A549 (cell line): Measurements from ENCODE around the gene UBE2O. TPM values are rescaled to one million over a fixed set of nuclear protein-coding genes. Genes with fewer than 3 reads are reported as not detected.

Experiments used
- ATAC-seq, 2 experiments: fragments of 200-7000 bp in 1 of 2; fragments of >200 bp in 1 of 2; cut with Nextera tagmentation in 1 of 2; cut with Tn5 transposase in 1 of 2; 3 replicates each; pipeline versions ENCODE4 v1.8.0 to v1.9.1; 2018 to 2020; ENCODE audit warnings: mild to moderate bottlenecking in 1 of 2, moderate library complexity in 1 of 2
- CTCF ChIA-PET: fragments of 300-600 bp; sonication (Branson Sonifier 250); formaldehyde crosslinking; extraction: SDS; loops from one replicate; lab custom pipeline; 2021; ENCODE audit warnings: antibody characterized with exemption, inconsistent platforms; lab: Yijun Ruan, JAX
- POLR2A ChIA-PET: fragments of 350-600 bp; formaldehyde crosslinking; extraction: SDS; loops from one replicate; lab custom pipeline; 2021; ENCODE audit warnings: antibody characterized with exemption, inconsistent platforms; lab: Yijun Ruan, JAX
- DNase-seq, 2 experiments: peaks; one replicate each; pipeline versions ENCODE4 v3.0.0 to v3.0.0-alpha.2; 2011 to 2016; ENCODE audit warnings: low read depth in 1 of 2, low spot score in 1 of 2
- FAIRE-seq: peaks from 2 replicates; lab custom pipeline; 2011; peaks lifted over from hg19 to GRCh38; lab: Jason Lieb, UNC
- H3K27ac ChIP-seq, 2 experiments: fragments of >200 bp; sonication (Bioruptor Twin); formaldehyde crosslinking; 3 replicates each; pipeline ENCODE4 v1.5.1; 2016 to 2017
- H3K4me1 ChIP-seq: fragments of >200 bp; sonication (Bioruptor Twin); formaldehyde crosslinking; 3 replicates; pipeline ENCODE4 v1.6.1; 2016
- H3K4me2 ChIP-seq: fragments of >200 bp; sonication (Bioruptor Twin); formaldehyde crosslinking; 3 replicates; pipeline ENCODE4 v1.6.1; 2016
- H3K4me3 ChIP-seq: fragments of >200 bp; sonication (Bioruptor Twin); formaldehyde crosslinking; 3 replicates; pipeline ENCODE4 v1.5.1; 2016
- H3K9me3 ChIP-seq: fragments of >200 bp; sonication (Bioruptor Twin); formaldehyde crosslinking; 3 replicates; pipeline ENCODE4 v1.6.1; 2016
- CBX2 ChIP-seq: fragments of 200-600 bp; sonication (generic); IDR thresholded peaks from 2 replicates; pipeline ENCODE4 v1.6.1; 2016; ENCODE audit warnings: low read depth, mild to moderate bottlenecking, borderline replicate concordance
- CBX8 ChIP-seq: fragments of 200-600 bp; sonication (generic); IDR thresholded peaks from 2 replicates; pipeline ENCODE4 v1.6.1; 2016
- CHD4 ChIP-seq: fragments of 200-600 bp; sonication (generic); IDR thresholded peaks from 2 replicates; pipeline ENCODE4 v1.6.1; 2016; ENCODE audit warnings: antibody characterized with exemption, mild to moderate bottlenecking, borderline replicate concordance
- EHF ChIP-seq: fragments of 250-450 bp; sonication (Bioruptor Pico); IDR thresholded peaks from 2 replicates; pipeline ENCODE4 v1.5.0; 2020; ENCODE audit warnings: mild to moderate bottlenecking
- EHMT2 ChIP-seq: fragments of 200-600 bp; sonication (generic); IDR thresholded peaks from 2 replicates; pipeline ENCODE4 v1.6.1; 2016; ENCODE audit warnings: antibody characterized with exemption, low read depth, mild to moderate bottlenecking, moderate library complexity
- FOSB ChIP-seq: fragments of 250-450 bp; sonication (Bioruptor Pico); IDR thresholded peaks from 2 replicates; pipeline ENCODE4 v1.5.0; 2020; ENCODE audit warnings: mild to moderate bottlenecking, moderate library complexity
- FOSL2 ChIP-seq, 2 experiments: fragments of 450-650 bp in 1 of 2; fragments of >200 bp in 1 of 2; sonication (Bioruptor Twin) in 1 of 2; formaldehyde crosslinking; IDR thresholded peaks; 2 replicates each; pipeline versions ENCODE4 v1.5.0 to v1.6.1; 2016 to 2020; ENCODE audit warnings: mild to moderate bottlenecking in 1 of 2, moderate library complexity in 1 of 2
- HEYL ChIP-seq: fragments of 250-450 bp; sonication (Bioruptor Pico); IDR thresholded peaks from 2 replicates; pipeline ENCODE4 v1.8.0; 2021; ENCODE audit warnings: mild to moderate bottlenecking, moderate library complexity
- JUN ChIP-seq, 2 experiments: fragments of >200 bp; sonication (Bioruptor Twin); formaldehyde crosslinking; IDR thresholded peaks; 2 replicates in 1 of 2; 3 replicates in 1 of 2; pipeline ENCODE4 v1.6.1; 2016 to 2017
- KDM1A ChIP-seq: fragments of 200-600 bp; sonication (generic); IDR thresholded peaks from 2 replicates; pipeline ENCODE4 v1.6.1; 2016; ENCODE audit warnings: low read depth, mild to moderate bottlenecking
- KDM5A ChIP-seq: fragments of 200-600 bp; sonication (generic); IDR thresholded peaks from 2 replicates; pipeline ENCODE4 v1.6.1; 2016; ENCODE audit warnings: antibody characterized with exemption, mild to moderate bottlenecking
- MAFK ChIP-seq: fragments of 450-650 bp; IDR thresholded peaks from 2 replicates; pipeline ENCODE4 v1.6.1; 2014; ENCODE audit not compliant: partially characterized antibody
- MAZ ChIP-seq: fragments of 150-350 bp; IDR thresholded peaks from 2 replicates; pipeline ENCODE4 v1.6.1; 2014; ENCODE audit warnings: antibody characterized with exemption, low read depth, low read length, borderline replicate concordance
- NPAS2 ChIP-seq: fragments of 250-450 bp; sonication (Bioruptor Pico); IDR thresholded peaks from 2 replicates; pipeline ENCODE4 v1.8.0; 2022; ENCODE audit warnings: mild to moderate bottlenecking, moderate library complexity, borderline replicate concordance
- PHF8 ChIP-seq: fragments of 200-600 bp; sonication (generic); IDR thresholded peaks from 2 replicates; pipeline ENCODE4 v1.6.1; 2016; ENCODE audit warnings: low read depth, mild to moderate bottlenecking, antibody characterized with exemption, moderate library complexity, borderline replicate concordance
- RAD21 ChIP-seq, 2 experiments: fragments of >200 bp in 1 of 2; sonication (Bioruptor Twin) in 1 of 2; formaldehyde crosslinking in 1 of 2; IDR thresholded peaks in 1 of 2; conservative IDR thresholded peaks in 1 of 2; 2 replicates in 1 of 2; 3 replicates in 1 of 2; pipeline ENCODE4 v1.6.1; 2012 to 2018; ENCODE audit warnings: inconsistent platforms in 1 of 2
- RARB ChIP-seq: fragments of 250-450 bp; sonication (Bioruptor Pico); IDR thresholded peaks from 2 replicates; pipeline ENCODE4 v1.8.0; 2021; ENCODE audit warnings: mild to moderate bottlenecking, moderate library complexity
- RFX5 ChIP-seq: fragments of 450-650 bp; IDR thresholded peaks from 2 replicates; pipeline ENCODE4 v1.7.1; 2014; ENCODE audit warnings: antibody characterized with exemption, mild to moderate bottlenecking, moderate library complexity
- RNF2 ChIP-seq: fragments of 200-600 bp; sonication (generic); IDR thresholded peaks from 2 replicates; pipeline ENCODE4 v1.6.1; 2016; ENCODE audit warnings: low read depth, mild to moderate bottlenecking, antibody characterized with exemption, moderate library complexity, borderline replicate concordance
- SREBF2 ChIP-seq: fragments of 450-650 bp; IDR thresholded peaks from 2 replicates; pipeline ENCODE4 v1.6.1; 2014; ENCODE audit warnings: mild to moderate bottlenecking, moderate library complexity
- TP53 ChIP-seq: fragments of 250-450 bp; sonication (Bioruptor Pico); IDR thresholded peaks from 2 replicates; pipeline ENCODE4 v1.5.0; 2021; ENCODE audit warnings: mild to moderate bottlenecking, moderate library complexity
- ZC3H11A ChIP-seq: fragments of 450-650 bp; IDR thresholded peaks from 2 replicates; pipeline ENCODE4 v1.6.1; 2014; ENCODE audit warnings: antibody characterized with exemption, mild to moderate bottlenecking
- ZSCAN20 ChIP-seq: fragments of 250-450 bp; sonication (Bioruptor Pico); IDR thresholded peaks from 2 replicates; pipeline ENCODE4 v1.8.0; 2022; ENCODE audit warnings: mild to moderate bottlenecking, moderate library complexity
- whole genome bisulfite sequencing: methylation state at CpG from one replicate; pipeline ENCODE4 v1.1.6; 2017; ENCODE audit errors: missing lambda C conversion rate; 5-methylcytosine and 5-hydroxymethylcytosine counted together
- polyA plus RNA-seq, 4 experiments: library from polyadenylated mRNA; depleted of rRNA in 3 of 4; stranded (reverse); fragments of >200 nt; fragmentation: RNase III in 1 of 4; extraction: RNeasy Plus Mini Kit Qiagen cat#74134 plus additional on column Dnase treatment in 1 of 4; gene quantifications; 2 replicates in 3 of 4; 3 replicates in 1 of 4; pipeline ENCODE4 v1.2.3, GENCODE V29; 2011 to 2017
- TF ChIP-seq, protein P1 (sequence below): fragments of 250-450 bp; sonication (Bioruptor Pico); IDR thresholded peaks from 2 replicates; pipeline ENCODE4 v1.5.0; 2020; ENCODE audit warnings: low read depth, mild to moderate bottlenecking, moderate library complexity
- TF ChIP-seq, protein P2 (sequence below): IDR thresholded peaks from 2 replicates; pipeline ENCODE4 v1.6.1; 2012
- TF ChIP-seq, protein P3 (sequence below): IDR thresholded peaks from 2 replicates; pipeline ENCODE4 v1.6.1; 2012; ENCODE audit warnings: low read depth, borderline replicate concordance
- TF ChIP-seq, protein P4 (sequence below): IDR thresholded peaks from 2 replicates; pipeline ENCODE4 v1.6.1; 2012

UBE2O gene
- polyA plus RNA-seq, 2 of the 4 experiments (the other 2 are of a cell fraction): 22.0 to 25.7 TPM

DNA sequence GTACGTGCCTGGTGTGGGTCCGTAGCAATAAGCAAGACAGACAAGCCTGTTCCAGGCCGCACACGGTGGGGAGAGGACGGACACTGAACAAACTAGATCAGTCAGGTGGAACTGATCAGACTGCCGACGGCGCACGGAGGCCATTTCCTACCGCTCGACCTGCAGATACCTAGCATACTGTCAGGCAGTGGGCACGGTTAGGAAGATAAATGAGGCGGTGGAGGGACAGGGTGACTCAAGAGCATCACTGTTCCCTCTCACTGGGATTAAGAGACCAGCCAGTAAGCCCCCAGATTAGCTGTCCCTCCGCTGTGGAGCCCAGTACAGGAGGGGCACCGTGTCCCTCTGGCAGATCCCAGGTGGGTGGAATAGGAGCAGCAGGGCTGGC lies 19.3 kb upstream of the UBE2O start (continued):
- TF ChIP-seq, protein P1, sequence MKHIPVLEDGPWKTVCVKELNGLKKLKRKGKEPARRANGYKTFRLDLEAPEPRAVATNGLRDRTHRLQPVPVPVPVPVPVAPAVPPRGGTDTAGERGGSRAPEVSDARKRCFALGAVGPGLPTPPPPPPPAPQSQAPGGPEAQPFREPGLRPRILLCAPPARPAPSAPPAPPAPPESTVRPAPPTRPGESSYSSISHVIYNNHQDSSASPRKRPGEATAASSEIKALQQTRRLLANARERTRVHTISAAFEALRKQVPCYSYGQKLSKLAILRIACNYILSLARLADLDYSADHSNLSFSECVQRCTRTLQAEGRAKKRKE (CRISPR knock-in tag): no peak
- TF ChIP-seq, protein P2, sequence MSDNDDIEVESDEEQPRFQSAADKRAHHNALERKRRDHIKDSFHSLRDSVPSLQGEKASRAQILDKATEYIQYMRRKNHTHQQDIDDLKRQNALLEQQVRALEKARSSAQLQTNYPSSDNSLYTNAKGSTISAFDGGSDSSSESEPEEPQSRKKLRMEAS: no peak
- TF ChIP-seq, protein P3, sequence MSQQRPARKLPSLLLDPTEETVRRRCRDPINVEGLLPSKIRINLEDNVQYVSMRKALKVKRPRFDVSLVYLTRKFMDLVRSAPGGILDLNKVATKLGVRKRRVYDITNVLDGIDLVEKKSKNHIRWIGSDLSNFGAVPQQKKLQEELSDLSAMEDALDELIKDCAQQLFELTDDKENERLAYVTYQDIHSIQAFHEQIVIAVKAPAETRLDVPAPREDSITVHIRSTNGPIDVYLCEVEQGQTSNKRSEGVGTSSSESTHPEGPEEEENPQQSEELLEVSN: no peak
- TF ChIP-seq RFX5: no peak
- TF ChIP-seq CBX8: no peak
- no peak for TF ChIP-seq EHF (CRISPR knock-in tag)
- no peak for TF ChIP-seq TP53 (CRISPR knock-in tag)
- TF ChIP-seq ZSCAN20 (CRISPR knock-in tag): no peak

DNA sequence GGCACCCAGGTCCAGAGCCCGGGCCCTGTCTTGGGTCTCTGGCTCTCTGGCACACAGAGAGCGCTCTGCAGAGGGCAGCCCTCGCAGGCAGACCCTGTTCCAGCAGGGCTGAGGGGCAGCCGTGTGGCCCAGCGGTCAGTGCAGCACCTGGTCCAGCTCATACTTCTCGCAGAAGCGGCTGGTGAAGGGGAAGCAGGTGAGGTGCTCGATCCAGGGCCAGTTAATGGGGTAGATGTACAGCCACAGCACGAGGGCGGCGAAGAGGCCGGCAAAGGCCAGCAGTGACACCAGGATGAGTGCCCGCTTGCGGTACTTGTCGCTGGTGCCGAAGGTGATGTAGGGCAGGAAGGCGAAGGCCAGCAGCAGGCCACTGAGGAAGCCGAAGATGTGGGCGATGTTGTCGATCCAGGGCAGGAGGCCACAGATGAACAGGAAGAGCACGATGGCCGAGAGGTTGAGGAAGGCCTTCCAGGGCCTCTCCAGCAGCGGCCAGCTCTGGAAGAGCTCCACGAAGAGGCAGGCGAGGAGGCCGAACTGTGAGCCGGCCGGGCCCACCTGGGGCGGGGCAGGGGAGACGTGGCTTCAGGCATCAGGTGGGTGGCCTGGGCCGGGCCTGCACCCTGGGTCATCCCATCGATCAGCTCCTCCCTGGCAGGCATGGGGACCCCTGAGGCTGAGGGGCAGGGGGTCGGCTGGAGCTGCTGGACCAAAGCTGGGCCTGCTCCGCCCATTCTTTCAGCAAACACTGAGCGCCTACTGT lies 18.7 kb upstream of the UBE2O start:
- ChIA-PET CTCF (interaction anchor here (1.6 to 64.5 kb wide), 3 partner anchors 9 to 63 kb away, joined by 4 to 1994 read pairs (median 1994); partner anchors contain the start of genes AANAT, RHBDF2 and UBE2O), POLR2A (no interaction called here)
- no peak overlapping the region for H3K27ac ChIP-seq
- no peak overlapping the region for H3K4me3 ChIP-seq
- FAIRE-seq (no peak), ATAC-seq (no peak), DNase-seq (no peak)
- H3K9me3 ChIP-seq: no peaks in the 10 kb centered on the region
- WGBS: 92% methylated on average over 33 of the region's 35 CpGs
- TF ChIP-seq CBX2 (no peak), CHD4 (no peak), ZC3H11A (no peak), JUN (IDR thresholded peaks at IDR 0.05) (no peak), RARB (CRISPR knock-in tag) (no peak), KDM1A (no peak), FOSL2 (IDR thresholded peaks at IDR 0.05) (no peak), FOSL2 (CRISPR knock-in tag; IDR thresholded peaks at IDR 0.05) (no peak), FOSB (no peak)
- TF ChIP-seq, protein P4, sequence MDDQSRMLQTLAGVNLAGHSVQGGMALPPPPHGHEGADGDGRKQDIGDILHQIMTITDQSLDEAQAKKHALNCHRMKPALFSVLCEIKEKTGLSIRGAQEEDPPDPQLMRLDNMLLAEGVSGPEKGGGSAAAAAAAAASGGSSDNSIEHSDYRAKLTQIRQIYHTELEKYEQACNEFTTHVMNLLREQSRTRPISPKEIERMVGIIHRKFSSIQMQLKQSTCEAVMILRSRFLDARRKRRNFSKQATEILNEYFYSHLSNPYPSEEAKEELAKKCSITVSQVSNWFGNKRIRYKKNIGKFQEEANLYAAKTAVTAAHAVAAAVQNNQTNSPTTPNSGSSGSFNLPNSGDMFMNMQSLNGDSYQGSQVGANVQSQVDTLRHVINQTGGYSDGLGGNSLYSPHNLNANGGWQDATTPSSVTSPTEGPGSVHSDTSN: no peak
- TF ChIP-seq, protein P2: no peak
- no peak overlapping the region for H3K4me2 ChIP-seq
- H3K4me1 ChIP-seq: no peaks in the 10 kb centered on the region

DNA sequence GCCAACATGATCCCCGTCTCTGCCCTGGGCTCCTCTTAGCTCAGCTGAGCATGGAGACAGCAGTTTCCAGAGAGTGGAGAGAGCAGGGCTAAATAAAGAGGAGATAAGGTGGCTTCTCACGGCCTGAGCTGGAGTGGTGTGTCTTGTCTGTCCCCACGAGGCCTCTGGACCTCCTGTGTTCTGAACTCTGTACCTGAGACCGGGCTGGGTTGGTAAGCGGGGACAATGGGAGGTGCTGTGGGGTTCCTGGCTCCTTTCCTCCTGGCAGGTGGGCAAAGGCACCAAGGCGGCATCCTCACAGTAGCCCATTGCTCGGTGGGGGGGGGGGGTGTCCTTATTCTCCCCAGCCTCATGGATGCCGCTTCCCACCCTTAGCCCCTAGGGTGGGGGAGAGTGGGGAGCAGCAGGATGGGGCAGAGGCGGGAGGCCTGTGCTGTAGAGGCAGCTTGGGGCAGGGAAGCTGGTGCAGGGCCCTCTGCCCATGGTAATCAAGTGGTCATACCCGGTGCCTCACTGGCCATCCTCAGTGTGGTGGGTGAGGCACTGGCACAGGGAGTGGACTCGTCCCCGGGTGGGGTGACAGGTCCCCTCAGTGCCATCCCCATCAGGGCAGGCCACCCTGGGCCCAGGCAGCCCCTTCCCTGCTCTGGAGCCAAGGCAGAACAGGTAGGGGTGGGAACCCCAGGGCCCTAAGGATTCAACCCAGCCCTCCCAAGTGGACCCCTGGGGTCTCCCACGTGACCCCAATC lies 17.2 kb upstream of the UBE2O start:
- DNase-seq: no peak
- H3K27ac ChIP-seq: no peak overlapping the region
- no peaks in the 10 kb centered on the region for H3K4me1 ChIP-seq
- H3K9me3 ChIP-seq: no peaks in the 10 kb centered on the region
- no peak for TF ChIP-seq RARB (CRISPR knock-in tag)
- TF ChIP-seq CBX2: no peak
- TF ChIP-seq SREBF2: no peak
- no peak for TF ChIP-seq PHF8
- TF ChIP-seq ZSCAN20 (CRISPR knock-in tag): no peak
- no peak for TF ChIP-seq FOSL2 (IDR thresholded peaks at IDR 0.05)
- TF ChIP-seq FOSL2 (CRISPR knock-in tag; IDR thresholded peaks at IDR 0.05): no peak
- TF ChIP-seq KDM5A: no peak
- no peak for TF ChIP-seq RAD21 (conservative IDR thresholded peaks at IDR 0.05 in 1 of 2, IDR thresholded peaks at IDR 0.05 in 1 of 2)
- TF ChIP-seq RNF2: no peak
- TF ChIP-seq MAZ: no peak
- no peak for TF ChIP-seq EHMT2
- TF ChIP-seq RFX5: no peak
- TF ChIP-seq NPAS2 (CRISPR knock-in tag): no peak
- TF ChIP-seq MAFK: no peak
- no peak for TF ChIP-seq HEYL (CRISPR knock-in tag)
- H3K4me2 ChIP-seq: no peak overlapping the region
- ATAC-seq: no peak
- no peak for FAIRE-seq
- 83% methylated on average over 10 of the region's 13 CpGs for WGBS
- ChIA-PET CTCF (interaction anchor here (0.8 to 64.5 kb wide), 5 partner anchors 8 to 167 kb away, joined by 3 to 1994 read pairs (median 5); partner anchors contain the start of genes AANAT, RHBDF2 and UBE2O), POLR2A (no interaction called here)
- no peak overlapping the region for H3K4me3 ChIP-seq
